ENCODE data around the gene AUH. TPM values are rescaled to one million over a fixed set of nuclear protein-coding genes. Genes with fewer than 3 reads are reported as not detected.

The AUH gene
- total and polyA plus RNA-seq, 9 of the 15 experiments (the other 6 are each of a cell fraction or from before 2014, with no cell fraction given) = 3.4 to 29.0 (median 10.1) TPM

DNA sequence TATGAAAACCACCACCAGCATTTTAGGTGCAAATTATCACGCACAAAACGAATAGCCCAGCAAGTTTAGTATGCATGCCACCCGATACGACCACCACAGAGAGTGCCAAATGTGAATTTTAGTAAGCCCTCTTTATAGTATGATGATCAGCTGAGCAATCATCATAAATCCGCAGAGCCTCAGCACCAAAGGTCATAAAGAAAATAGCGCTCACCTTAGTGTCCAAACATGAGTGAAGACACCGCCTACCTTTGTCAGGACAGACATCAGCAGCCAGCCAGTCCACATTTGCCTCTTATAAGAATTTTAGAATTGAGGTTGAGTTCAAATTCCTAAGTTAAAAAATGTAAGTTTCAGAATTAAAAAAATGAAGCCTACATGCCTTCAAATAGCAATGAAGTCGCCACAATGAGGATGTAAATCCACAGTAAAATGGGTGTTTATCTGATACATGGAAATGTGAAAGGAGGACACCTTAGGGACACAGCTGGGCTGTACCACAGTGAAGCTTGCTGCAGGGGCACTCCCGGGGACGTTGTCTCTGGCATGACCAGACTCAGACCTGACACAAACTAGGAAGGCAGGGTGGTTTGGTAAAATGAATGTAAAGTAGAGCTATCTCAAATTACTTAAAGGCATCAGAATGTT, 149.0 kb downstream of the AUH start:
- no peaks in the 10 kb centered on the region for H3K36me3 ChIP-seq (ENCODE audit: control insufficient read depth, insufficient read depth, low read length)
- H3K79me2 ChIP-seq (ENCODE audit: control insufficient read depth, insufficient read depth, low read length) = no peaks in the 10 kb centered on the region
- no peak for FAIRE-seq
- peaks cover 0 to under 1% of the 10 kb centered on the region in 2 experiments; a peak in 1 of 5 replicates for H3K4me1 ChIP-seq (replicated peaks in 1 of 2; ENCODE audit: control insufficient read depth in 2 of 2, insufficient read depth in 2 of 2, low read length in 2 of 2)
- no peak for TF ChIP-seq ZNF780A (CRISPR knock-in tag; IDR thresholded peaks at IDR 0.05)
- no peak for TF ChIP-seq NFIX (CRISPR knock-in tag; IDR thresholded peaks at IDR 0.05; ENCODE audit: low read depth)
- TF ChIP-seq RFX1 (IDR thresholded peaks at IDR 0.05) = no peak
- TF ChIP-seq GTF2E2 (tag; IDR thresholded peaks at IDR 0.05) = no peak
- no peak for TF ChIP-seq RBM39 (optimal IDR thresholded peaks at IDR 0.05; ENCODE audit: low read depth, low read length)
- no peak for TF ChIP-seq GTF2A2 (tag; IDR thresholded peaks at IDR 0.05)
- TF ChIP-seq PYGO2 (tag; IDR thresholded peaks at IDR 0.05) = no peak
- no peak for TF ChIP-seq ZNF311 (CRISPR knock-in tag; IDR thresholded peaks at IDR 0.05)
- no peak for TF ChIP-seq LEF1 (IDR thresholded peaks at IDR 0.05)
- no peak for TF ChIP-seq XRCC3 (IDR thresholded peaks at IDR 0.05)
- no peak for TF ChIP-seq SMARCA4 (IDR thresholded peaks at IDR 0.05)
- TF ChIP-seq RBM17 (IDR thresholded peaks at IDR 0.05; ENCODE audit: borderline replicate concordance, low read depth, low read length) = no peak
- TF ChIP-seq HEY1 (CRISPR knock-in tag; IDR thresholded peaks at IDR 0.05; ENCODE audit: borderline replicate concordance) = no peak
- TF ChIP-seq ETV1 (tag; conservative IDR thresholded peaks at IDR 0.05; ENCODE audit: low read depth) = no peak
- TF ChIP-seq CREM (IDR thresholded peaks at IDR 0.05; ENCODE audit: low read depth) = no peak
- TF ChIP-seq, protein P1, sequence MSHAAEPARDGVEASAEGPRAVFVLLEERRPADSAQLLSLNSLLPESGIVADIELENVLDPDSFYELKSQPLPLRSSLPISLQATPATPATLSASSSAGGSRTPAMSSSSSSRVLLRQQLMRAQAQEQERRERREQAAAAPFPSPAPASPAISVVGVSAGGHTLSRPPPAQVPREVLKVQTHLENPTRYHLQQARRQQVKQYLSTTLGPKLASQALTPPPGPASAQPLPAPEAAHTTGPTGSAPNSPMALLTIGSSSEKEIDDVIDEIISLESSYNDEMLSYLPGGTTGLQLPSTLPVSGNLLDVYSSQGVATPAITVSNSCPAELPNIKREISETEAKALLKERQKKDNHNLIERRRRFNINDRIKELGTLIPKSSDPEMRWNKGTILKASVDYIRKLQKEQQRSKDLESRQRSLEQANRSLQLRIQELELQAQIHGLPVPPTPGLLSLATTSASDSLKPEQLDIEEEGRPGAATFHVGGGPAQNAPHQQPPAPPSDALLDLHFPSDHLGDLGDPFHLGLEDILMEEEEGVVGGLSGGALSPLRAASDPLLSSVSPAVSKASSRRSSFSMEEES (CRISPR knock-in tag; IDR thresholded peaks at IDR 0.05) = no peak
- no peak for TF ChIP-seq TAF15 (IDR thresholded peaks at IDR 0.05; ENCODE audit: low read depth, low read length)
- TF ChIP-seq CBX1 (IDR thresholded peaks at IDR 0.05; ENCODE audit: low read depth) = no peak
- ChIA-PET POLR2A (no interaction called here), CTCF (ENCODE audit: low intra/inter-chr PET ratio) (no interaction called here)
- 80% methylated on average over 7 of the region's 10 CpGs for WGBS (ENCODE audit: insufficient coverage, low coverage, missing lambda C conversion rate)
- H3K4me2 ChIP-seq (ENCODE audit: insufficient read depth, low read length) = no peak overlapping the region
- no peak overlapping the region for H3K27ac ChIP-seq (ENCODE audit: extremely low read depth, low read depth, low read length)
- in situ Hi-C loops (cut with MboI) (no loop called here), intact Hi-C loops (cut with micrococcal nuclease) (no loop called here)
- no peaks in the 10 kb centered on the region for H3K9me1 ChIP-seq (ENCODE audit: control insufficient read depth, insufficient read depth, low read length)
- BruUV-seq (replicated peaks) = no TSS peak
- no peak overlapping the region for H3K4me3 ChIP-seq
- H3K9ac ChIP-seq (ENCODE audit: insufficient read depth in 1 of 2, low read depth in 2 of 2, low read length in 2 of 2) = no peak overlapping the region
- no peaks in the 10 kb centered on the region for H4K20me1 ChIP-seq (replicated peaks; ENCODE audit: control insufficient read depth, insufficient read depth, low read length)
- ATAC-seq = no peak
- H3K9me3 ChIP-seq (replicated peaks; ENCODE audit: control insufficient read depth, insufficient read depth, low read depth, low read length) = no peaks in the 10 kb centered on the region
- no peaks in the 10 kb centered on the region for H3K27me3 ChIP-seq (ENCODE audit: control insufficient read depth in 2 of 2, insufficient read depth in 2 of 2, low read length in 2 of 2)
- DNase-seq (ENCODE audit: extremely low read depth in 1 of 4, low spot score in 3 of 4) = no peak
- no peak overlapping the region for H2AFZ ChIP-seq (ENCODE audit: low read depth, low read length)

Measured in K562 (cell line).